Measurements from ENCODE around the gene PAIP1.
"Not testable (repeated sequence)": the region's sequence is repeated elsewhere in the genome, so short reads cannot be mapped to it uniquely, and the experiment has no call there.

Gene PAIP1

GRCh38 chr5:43570450-43571158 is 13.7 kb upstream of the PAIP1 start:
- no peak for DNase-seq

GRCh38 chr5:43569236-43569746 is 12.4 kb upstream of the PAIP1 start:
- no peak for DNase-seq

- no peak for DNase-seq
Observed at GRCh38 chr5:43567967-43568366, 11.1 kb upstream of the PAIP1 start.

GRCh38 chr5:43565043-43565442 is 8.2 kb upstream of the PAIP1 start:
- DNase-seq = no peak

- no peak for DNase-seq
Observed at GRCh38 chr5:43564289-43564850, 7.5 kb upstream of the PAIP1 start.

- no peak for DNase-seq
Observed at GRCh38 chr5:43563321-43563720, 6.4 kb upstream of the PAIP1 start.

- no peak for DNase-seq
Observed at GRCh38 chr5:43561356-43561755, 4.5 kb upstream of the PAIP1 start.

- DNase-seq = no peak
Observed at GRCh38 chr5:43560128-43560527, 3.3 kb upstream of the PAIP1 start.

- DNase-seq = not testable (repeated sequence)
Observed at GRCh38 chr5:43556607-43556856, 345 bp downstream of the PAIP1 start.

GRCh38 chr5:43555895-43556606 is 826 bp downstream of the PAIP1 start:
- DNase-seq = peak; percentile 78

- DNase-seq = no peak
Observed at GRCh38 chr5:43554497-43554896, 2.4 kb downstream of the PAIP1 start.

GRCh38 chr5:43553381-43553780 is 3.5 kb downstream of the PAIP1 start:
- DNase-seq = no peak

- DNase-seq = no peak
Observed at GRCh38 chr5:43551731-43552130, 5.1 kb downstream of the PAIP1 start.

- not testable (repeated sequence) for DNase-seq
Observed at GRCh38 chr5:43549272-43549671, 7.6 kb downstream of the PAIP1 start.

GRCh38 chr5:43548358-43548757 is 8.5 kb downstream of the PAIP1 start:
- DNase-seq = no peak

- no peak for DNase-seq
Observed at GRCh38 chr5:43547532-43547931, 9.3 kb downstream of the PAIP1 start.

- DNase-seq = no peak
Observed at GRCh38 chr5:43543434-43543833, 13.4 kb downstream of the PAIP1 start.

- no peak for DNase-seq
Observed at GRCh38 chr5:43540746-43541145, 16.1 kb downstream of the PAIP1 start.

- no peak for DNase-seq
Observed at GRCh38 chr5:43536972-43537371, 19.9 kb downstream of the PAIP1 start.

GRCh38 chr5:43533646-43534045 is 23.2 kb downstream of the PAIP1 start:
- DNase-seq = no peak

- DNase-seq = no peak
Observed at GRCh38 chr5:43530648-43531047, 26.2 kb downstream of the PAIP1 start.

- DNase-seq = peak; percentile 44
Observed at GRCh38 chr5:43523662-43524072, 33.2 kb downstream of the PAIP1 start.

- no peak for DNase-seq
Observed at GRCh38 chr5:43520615-43521014, 36.3 kb downstream of the PAIP1 start.

- no peak for DNase-seq
Observed at GRCh38 chr5:43515678-43516048, 41.2 kb downstream of the PAIP1 start.

All from right forelimb (tissue), 1 donor.